ENCODE measurements around the gene ZWILCH. TPM values are rescaled to one million over a fixed set of nuclear protein-coding genes. Genes with fewer than 3 reads are reported as not detected.

The ZWILCH gene
- total RNA-seq, 1 donor from 2014 or later = 89.5 TPM

DNA sequence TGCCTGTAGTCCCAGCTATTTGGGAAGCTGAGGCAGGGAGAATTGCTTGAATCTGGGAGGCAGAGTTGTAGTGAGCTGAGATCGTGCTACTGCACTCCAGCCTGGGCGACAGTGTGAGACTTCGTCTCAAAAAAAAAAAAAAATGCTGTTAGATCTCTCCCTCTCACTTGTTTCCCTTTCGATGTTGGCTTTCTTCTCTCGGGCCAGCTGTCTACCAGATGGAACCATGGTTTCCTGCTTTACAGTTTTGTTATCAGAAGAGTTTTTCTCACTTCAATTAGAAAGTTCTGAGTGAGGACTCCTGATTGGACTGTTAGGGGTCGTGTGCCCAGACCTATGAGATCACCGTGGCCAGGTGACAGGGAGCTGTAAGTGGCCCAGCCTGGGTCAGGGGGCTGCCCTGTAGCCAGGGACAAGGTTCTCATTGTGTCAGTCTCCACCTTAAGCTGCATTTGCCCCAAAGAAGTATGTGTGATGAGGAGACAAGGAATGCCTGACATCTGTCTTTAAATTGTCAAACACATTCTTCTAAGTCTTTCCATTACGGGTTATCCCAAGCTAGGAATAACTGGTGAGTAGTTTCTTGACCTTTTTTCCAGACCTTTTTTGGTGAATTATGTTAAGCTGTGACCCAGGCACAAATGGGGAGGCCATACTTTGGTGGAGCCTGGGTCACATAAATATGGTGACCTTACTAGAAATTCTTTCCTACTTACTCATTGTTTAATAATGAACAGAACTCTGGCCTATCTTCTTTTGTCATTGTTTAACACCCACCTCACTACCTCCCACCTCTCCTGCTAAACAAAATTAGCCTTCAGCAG, 32.7 kb upstream of the ZWILCH start:
- Histone ChIP-seq H3K4me1 (peaks cover 35% of the 10 kb centered on the region), H3K27me3 (no peaks in the 10 kb centered on the region), H3K79me2 (ENCODE audit: low read depth) (peaks cover 10% of the 10 kb centered on the region), H3K9ac (no peak overlapping the region), H4K20me1 (ENCODE audit: low read depth) (peaks cover 30% of the 10 kb centered on the region), H3K4me3 (no peak overlapping the region), H3K4me2 (no peak overlapping the region), H3K9me3 (ENCODE audit: low read depth) (no peaks in the 10 kb centered on the region), H3F3A (ENCODE audit: low read depth) (peaks cover 13% of the 10 kb centered on the region), H2AFZ (replicated peaks) (no peak overlapping the region), H3K27ac (no peak overlapping the region), H3K36me3 (no peaks in the 10 kb centered on the region)
- H3K27me3 Mint-ChIP-seq (ENCODE audit: insufficient read depth, low read depth) = peaks cover 2% of the 10 kb centered on the region
- no peaks in the 10 kb centered on the region for H3K9me3 Mint-ChIP-seq
- H3K4me1 Mint-ChIP-seq = peaks cover 22% of the 10 kb centered on the region
- H3K4me3 Mint-ChIP-seq = no peak overlapping the region
- DNase-seq (ENCODE audit: low spot score) = no peak
- peaks cover 6% of the 10 kb centered on the region for H3K36me3 Mint-ChIP-seq
- TF ChIP-seq, protein P1, sequence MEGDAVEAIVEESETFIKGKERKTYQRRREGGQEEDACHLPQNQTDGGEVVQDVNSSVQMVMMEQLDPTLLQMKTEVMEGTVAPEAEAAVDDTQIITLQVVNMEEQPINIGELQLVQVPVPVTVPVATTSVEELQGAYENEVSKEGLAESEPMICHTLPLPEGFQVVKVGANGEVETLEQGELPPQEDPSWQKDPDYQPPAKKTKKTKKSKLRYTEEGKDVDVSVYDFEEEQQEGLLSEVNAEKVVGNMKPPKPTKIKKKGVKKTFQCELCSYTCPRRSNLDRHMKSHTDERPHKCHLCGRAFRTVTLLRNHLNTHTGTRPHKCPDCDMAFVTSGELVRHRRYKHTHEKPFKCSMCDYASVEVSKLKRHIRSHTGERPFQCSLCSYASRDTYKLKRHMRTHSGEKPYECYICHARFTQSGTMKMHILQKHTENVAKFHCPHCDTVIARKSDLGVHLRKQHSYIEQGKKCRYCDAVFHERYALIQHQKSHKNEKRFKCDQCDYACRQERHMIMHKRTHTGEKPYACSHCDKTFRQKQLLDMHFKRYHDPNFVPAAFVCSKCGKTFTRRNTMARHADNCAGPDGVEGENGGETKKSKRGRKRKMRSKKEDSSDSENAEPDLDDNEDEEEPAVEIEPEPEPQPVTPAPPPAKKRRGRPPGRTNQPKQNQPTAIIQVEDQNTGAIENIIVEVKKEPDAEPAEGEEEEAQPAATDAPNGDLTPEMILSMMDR (IDR thresholded peaks at IDR 0.05) = no peak
- TF ChIP-seq EZH2 (IDR thresholded peaks at IDR 0.05) (no peak), EZH2phosphoT487 (IDR thresholded peaks at IDR 0.05) (no peak)
- H3K27ac Mint-ChIP-seq = no peak overlapping the region

DNA sequence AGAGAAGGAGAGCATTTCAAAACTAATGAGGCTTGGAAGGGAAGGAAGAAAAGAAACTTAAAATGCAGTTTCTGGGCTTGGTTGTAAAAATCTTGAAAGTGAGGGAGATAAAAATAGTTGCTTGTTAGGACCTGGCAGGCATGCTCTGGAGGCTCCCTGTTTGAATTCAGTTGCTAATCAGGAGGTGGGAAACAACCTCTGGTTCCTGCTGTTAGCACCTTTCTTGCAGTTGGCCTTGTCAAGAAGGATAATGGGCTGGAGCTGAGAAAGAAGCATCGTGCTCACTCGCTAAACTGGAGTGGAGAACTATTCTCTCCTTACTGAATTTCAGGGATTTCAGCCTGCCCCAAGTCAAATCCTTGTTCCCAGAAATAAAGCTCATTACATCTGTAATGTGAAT, 31.0 kb upstream of the ZWILCH start:
- H3K4me2 ChIP-seq = peak overlapping the region; percentile 6
- Mint-ChIP-seq H3K27me3 (ENCODE audit: insufficient read depth, low read depth) (peaks cover 2% of the 10 kb centered on the region), H3K4me3 (no peak overlapping the region), H3K9me3 (no peaks in the 10 kb centered on the region), H3K4me1 (peaks cover 24% of the 10 kb centered on the region), H3K36me3 (peaks cover 3% of the 10 kb centered on the region), H3K27ac (peak overlapping the region; percentile 76)
- H3K4me1 ChIP-seq = peaks cover 35% of the 10 kb centered on the region
- H3K4me3 ChIP-seq = no peak overlapping the region
- H3F3A ChIP-seq (ENCODE audit: low read depth) = peaks cover 13% of the 10 kb centered on the region
- no peaks in the 10 kb centered on the region for H3K9me3 ChIP-seq (ENCODE audit: low read depth)
- H3K27ac ChIP-seq = no peak overlapping the region
- no peaks in the 10 kb centered on the region for H3K27me3 ChIP-seq
- no peaks in the 10 kb centered on the region for H3K36me3 ChIP-seq
- peaks cover 33% of the 10 kb centered on the region for H4K20me1 ChIP-seq (ENCODE audit: low read depth)
- H3K79me2 ChIP-seq (ENCODE audit: low read depth) = peaks cover 10% of the 10 kb centered on the region
- H2AFZ ChIP-seq (replicated peaks) = no peak overlapping the region
- TF ChIP-seq EZH2 (IDR thresholded peaks at IDR 0.05) = no peak
- TF ChIP-seq, protein P1 (IDR thresholded peaks at IDR 0.05) = no peak
- no peak for TF ChIP-seq EZH2phosphoT487 (IDR thresholded peaks at IDR 0.05)
- DNase-seq (ENCODE audit: low spot score) = no peak
- H3K9ac ChIP-seq = no peak overlapping the region

DNA sequence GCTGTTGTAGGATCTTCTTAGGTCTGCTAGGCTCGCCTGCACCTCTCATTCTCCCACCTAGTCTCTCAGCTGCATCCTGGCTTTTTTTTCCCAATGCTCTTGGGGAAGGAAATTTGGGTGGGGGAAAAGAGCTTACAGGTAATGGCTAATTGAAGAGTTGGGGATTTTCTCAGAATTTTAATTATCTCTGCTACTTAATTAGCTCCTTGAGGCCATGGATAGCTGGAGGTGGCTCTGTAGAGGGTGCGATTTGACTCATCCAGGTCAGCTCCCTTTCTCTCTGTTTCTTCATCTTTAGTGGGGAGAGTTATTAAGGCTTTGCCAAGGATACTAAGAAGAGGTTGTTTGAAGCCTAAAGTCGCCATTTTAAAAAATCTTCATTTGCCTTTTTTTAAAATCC, 30.2 kb upstream of the ZWILCH start:
- Histone ChIP-seq H3K9me3 (ENCODE audit: low read depth) (no peaks in the 10 kb centered on the region), H2AFZ (replicated peaks) (no peak overlapping the region), H4K20me1 (ENCODE audit: low read depth) (peaks cover 33% of the 10 kb centered on the region), H3K4me2 (no peak overlapping the region), H3K27me3 (no peaks in the 10 kb centered on the region), H3F3A (ENCODE audit: low read depth) (peaks cover 13% of the 10 kb centered on the region), H3K9ac (no peak overlapping the region), H3K4me3 (no peak overlapping the region), H3K4me1 (peaks cover 35% of the 10 kb centered on the region), H3K27ac (no peak overlapping the region), H3K36me3 (no peaks in the 10 kb centered on the region), H3K79me2 (ENCODE audit: low read depth) (peaks cover 10% of the 10 kb centered on the region)
- Mint-ChIP-seq H3K27me3 (ENCODE audit: insufficient read depth, low read depth) (peaks cover 5% of the 10 kb centered on the region), H3K36me3 (peaks cover 3% of the 10 kb centered on the region), H3K9me3 (no peaks in the 10 kb centered on the region), H3K27ac (no peak overlapping the region), H3K4me1 (peaks cover 24% of the 10 kb centered on the region), H3K4me3 (no peak overlapping the region)
- TF ChIP-seq, protein P1 (IDR thresholded peaks at IDR 0.05) = no peak
- no peak for TF ChIP-seq EZH2phosphoT487 (IDR thresholded peaks at IDR 0.05)
- TF ChIP-seq EZH2 (IDR thresholded peaks at IDR 0.05) = no peak
- no peak for DNase-seq (ENCODE audit: low spot score)
